Anterior cingulate cortex (tissue), 58 donors: ENCODE data around the gene BTBD10.

ENCODE experiments used
- DNase-seq, 58 donors: peaks; one replicate each; lab custom pipeline; 2025; lab: John Stamatoyannopoulos, UW

The BTBD10 gene

GRCh38 chr11:13343067-13343466 lies 120.0 kb downstream of the BTBD10 start:
- no peak for DNase-seq

GRCh38 chr11:13341026-13341425 lies 122.0 kb downstream of the BTBD10 start:
- DNase-seq = no peak

GRCh38 chr11:13339195-13340153 lies 123.5 kb downstream of the BTBD10 start:
- DNase-seq = peak in 1 of 58 donors; percentile 16

- no peak for DNase-seq
These were observed 124.5 kb downstream of the BTBD10 start for GRCh38 chr11:13338427-13339069.

GRCh38 chr11:13338019-13338426 lies 125.0 kb downstream of the BTBD10 start:
- no peak for DNase-seq
